Activated CD8-positive, alpha-beta memory T cell treated with anti-CD3 and anti-CD28 coated beads, Interleukin-2, amount 50 U/mL, for 1 hour (primary cell): ENCODE results near the gene GTSF1L.

ENCODE experiments used
- DNase-seq: peaks from one replicate; pipeline ENCODE4 v3.0.0-alpha.2; 2020; ENCODE audit errors: extremely low read depth

GTSF1L gene

GRCh38 chr20:43746344-43747137 is 19.7 kb upstream of the GTSF1L start:
- DNase-seq, result no peak

- DNase-seq, result no peak
These were observed 18.3 kb upstream of the GTSF1L start for GRCh38 chr20:43744966-43745730.

GRCh38 chr20:43744151-43744611 is 17.4 kb upstream of the GTSF1L start:
- no peak for DNase-seq

DNA sequence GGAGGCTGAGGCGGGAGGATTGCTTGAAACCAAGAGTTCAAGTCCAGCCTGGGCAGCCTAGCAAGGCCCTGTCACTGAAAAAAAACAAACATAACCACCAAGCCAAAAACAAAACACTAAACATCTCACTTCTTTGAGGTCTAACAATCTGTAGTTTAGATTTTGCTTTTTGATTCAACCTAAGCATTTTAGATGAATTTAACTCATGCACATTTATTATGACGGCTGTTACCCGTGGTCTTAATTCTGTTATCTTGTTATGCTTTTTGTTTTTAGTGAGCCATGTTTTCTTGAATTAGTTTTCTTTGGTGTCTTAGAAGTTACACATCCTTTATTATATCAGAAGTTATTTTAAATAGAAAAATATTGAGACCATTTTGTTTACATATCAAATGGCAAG is 13.8 kb upstream of the GTSF1L start:
- DNase-seq, result no peak

GRCh38 chr20:43739148-43739749 is 12.4 kb upstream of the GTSF1L start:
- DNase-seq, result no peak

GRCh38 chr20:43737925-43738324 is 11.1 kb upstream of the GTSF1L start:
- DNase-seq, result no peak

GRCh38 chr20:43736588-43737158 is 9.9 kb upstream of the GTSF1L start:
- DNase-seq, result no peak

DNA sequence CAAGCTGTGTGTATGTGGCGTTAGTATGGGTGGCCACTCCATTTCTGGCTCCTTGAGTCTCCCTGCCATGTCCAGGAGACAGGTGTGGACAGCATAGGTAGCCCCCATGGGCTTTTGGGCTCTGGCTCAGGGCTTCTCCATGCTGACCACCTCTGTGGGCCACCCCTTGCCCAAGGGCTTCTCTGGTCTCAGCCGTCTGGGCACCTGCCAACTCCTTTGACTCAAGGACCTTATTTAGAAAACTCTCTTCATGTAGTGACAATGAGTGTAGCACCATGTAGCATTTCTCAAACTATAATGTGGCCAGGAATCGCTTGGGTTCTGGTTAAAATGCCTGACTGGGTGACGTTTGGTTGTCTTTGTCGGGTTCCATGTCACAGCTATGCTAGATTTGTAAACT is 5.1 kb upstream of the GTSF1L start:
- DNase-seq, result no peak

- no peak for DNase-seq
These were observed 4.7 kb upstream of the GTSF1L start for GRCh38 chr20:43731469-43731868.

DNA sequence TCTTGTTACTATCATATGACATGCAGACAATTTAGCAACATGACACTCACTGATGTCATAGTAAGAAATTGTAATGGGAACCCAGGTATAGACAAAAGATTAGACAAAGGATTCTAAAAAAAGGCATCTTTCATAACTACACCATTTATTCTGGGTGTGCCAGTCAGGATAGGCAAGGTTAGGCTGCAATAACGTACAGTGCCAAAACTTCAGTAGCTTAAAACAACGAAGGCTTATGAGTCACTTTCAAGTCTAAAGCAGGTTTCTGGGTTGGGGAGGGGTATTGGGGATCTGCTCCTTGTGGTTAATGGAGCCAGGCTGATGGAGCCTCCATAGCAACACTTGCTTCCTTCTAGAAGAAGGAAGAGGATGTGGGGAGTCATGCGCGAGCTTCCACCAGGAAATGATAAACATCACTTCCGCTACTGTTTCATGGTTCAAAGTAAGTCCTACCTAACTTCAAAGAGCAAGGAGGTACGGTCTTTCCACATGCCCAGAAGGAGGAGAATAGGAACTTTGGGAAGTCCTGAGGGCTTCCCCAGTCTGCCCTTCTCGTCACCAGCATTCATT is 2.0 kb upstream of the GTSF1L start:
- DNase-seq, result no peak

DNA sequence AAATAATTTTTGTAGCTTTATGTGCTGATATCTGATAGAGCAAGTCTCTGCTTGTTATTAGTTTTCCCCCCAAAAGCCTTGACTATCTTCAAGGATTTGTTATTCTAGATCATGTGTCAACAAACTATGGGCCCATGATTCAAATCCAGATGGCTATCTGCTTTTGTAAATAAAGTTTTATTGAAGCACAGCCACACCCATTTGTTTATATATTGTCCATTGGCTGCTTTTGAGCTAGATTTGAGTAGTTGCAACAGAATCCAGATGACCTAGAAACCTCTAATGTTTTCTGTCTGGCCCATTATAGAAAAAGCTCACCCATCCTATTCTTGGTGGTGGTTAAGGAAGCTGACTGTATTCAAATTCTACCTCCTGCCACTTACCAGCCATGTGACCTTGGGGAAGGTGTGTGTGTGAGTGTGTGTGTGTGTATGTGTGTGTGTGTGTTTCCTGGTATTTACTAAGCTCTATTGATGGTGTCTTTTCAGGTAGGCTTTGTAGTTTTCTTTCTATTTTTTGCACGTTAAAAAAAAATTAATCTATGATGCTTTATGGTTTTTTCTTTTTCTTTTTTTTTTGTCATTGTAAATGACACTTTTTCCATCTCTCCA is 1.3 kb upstream of the GTSF1L start:
- DNase-seq, result peak; percentile 18

DNA sequence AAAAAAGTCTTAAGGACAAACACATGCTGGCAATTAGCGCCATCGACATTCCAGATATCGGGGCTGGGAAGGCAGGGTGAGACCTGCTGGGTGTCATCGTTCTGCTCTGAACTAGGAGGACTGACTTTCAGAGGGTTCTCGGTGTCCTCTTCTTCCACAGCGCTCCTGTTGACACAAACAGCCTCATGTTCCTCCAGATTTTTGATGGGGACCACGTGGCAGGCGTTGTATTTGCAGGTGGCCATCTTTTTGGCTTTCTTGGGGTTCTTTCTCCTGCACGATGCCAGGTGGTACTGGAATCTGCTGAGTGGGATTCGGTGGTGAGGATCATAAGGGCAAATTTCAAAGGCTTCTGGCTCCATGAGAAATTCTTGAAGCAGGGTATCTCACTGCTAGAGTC is 469 bp downstream of the GTSF1L start:
- DNase-seq, result no peak

DNA sequence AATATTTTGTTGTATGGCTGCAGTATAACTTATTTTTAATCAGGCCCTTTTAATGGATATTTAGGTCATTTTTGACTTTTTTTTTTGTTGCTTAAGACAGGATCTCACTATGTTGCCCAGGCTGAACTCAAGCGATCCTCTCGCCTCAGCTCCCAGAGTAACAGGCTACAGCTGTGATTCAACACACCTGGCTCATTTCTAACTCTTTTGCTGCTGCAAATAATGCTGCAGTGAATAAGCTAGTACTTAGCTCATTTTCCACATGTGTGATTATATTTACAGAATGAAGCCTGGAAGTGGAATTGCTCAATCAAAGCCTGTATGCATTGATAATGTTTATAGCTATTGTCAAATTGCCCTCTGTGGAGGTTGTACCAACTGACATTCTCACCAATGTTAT is 1.1 kb downstream of the GTSF1L start:
- no peak for DNase-seq

DNA sequence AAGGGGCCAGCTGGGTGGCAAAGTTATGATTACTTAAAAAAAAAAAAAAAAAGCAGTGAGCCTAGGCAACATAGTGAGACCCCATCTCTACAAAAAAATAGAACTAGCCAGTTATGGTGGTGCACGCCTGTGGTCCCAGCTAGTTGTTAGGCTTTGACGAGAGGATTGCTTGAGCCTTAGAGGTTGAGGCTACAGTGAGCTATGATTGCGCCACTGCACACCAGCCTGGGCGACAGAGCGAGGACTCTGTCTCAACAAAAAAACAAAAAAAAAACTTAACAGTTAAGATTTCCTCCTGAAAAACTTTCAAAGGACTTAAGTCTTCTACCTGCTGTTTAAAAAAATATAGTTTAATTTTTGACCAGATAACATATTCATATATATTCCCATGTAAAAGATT is 2.4 kb downstream of the GTSF1L start:
- no peak for DNase-seq

DNA sequence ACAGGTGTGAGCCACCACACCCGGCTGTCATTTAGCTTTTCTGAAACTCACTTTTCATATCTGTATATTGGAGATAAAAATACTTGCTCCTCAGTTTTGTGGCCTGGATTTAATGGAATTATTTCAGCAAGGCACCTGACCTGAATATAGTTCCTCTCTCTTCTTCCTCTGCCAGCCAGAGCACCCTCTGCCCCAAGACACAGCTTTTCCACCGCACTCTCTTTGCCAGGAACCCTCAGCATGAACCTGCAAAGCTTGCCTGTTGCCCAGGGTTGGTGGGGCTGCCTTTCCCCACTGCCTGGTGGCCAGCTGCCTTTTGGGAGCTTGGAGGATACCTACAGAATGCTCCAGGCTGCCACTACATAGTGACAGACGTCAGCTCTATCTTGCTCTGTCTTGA is 3.1 kb downstream of the GTSF1L start:
- no peak for DNase-seq

DNA sequence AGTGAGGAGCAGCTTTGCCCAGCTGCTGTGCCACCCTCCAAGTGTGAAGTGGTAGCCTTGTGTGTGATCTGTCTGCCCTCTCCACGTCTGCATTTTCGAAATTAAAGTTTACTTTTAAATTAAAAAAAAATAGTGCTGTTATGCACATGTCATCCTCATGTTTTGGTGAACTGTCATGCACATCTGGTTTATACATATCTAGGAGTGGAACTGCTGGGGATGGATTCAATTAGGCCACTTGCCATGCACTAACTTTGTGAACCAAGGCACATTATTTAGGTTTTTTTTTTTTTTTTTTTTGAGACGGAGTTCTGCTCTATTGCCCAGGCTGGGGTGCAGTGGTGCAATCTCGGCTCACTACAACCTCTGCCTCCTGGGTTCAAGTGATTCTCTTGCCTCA is 3.6 kb downstream of the GTSF1L start:
- DNase-seq, result no peak

DNA sequence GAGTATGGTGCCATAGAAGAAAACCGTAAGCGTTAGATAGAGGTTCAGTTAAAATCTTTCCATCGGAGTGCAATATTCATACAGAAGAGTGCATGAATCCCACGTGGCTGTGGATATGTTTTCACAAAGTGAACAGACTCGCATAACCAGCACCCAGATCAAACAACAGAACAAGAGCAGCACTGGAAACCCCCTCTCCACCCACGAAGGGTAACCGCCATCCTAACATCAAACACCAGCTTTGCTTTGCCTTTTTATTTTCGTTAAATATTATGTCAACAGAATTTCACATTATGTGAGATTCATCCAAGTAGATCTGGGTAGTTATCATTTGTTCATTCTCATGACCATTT is 4.7 kb downstream of the GTSF1L start:
- DNase-seq, result peak; percentile 43

GRCh38 chr20:43721429-43722152 is 5.2 kb downstream of the GTSF1L start:
- DNase-seq, result no peak

- DNase-seq, result no peak
These were observed 5.7 kb downstream of the GTSF1L start for GRCh38 chr20:43721097-43721428.

DNA sequence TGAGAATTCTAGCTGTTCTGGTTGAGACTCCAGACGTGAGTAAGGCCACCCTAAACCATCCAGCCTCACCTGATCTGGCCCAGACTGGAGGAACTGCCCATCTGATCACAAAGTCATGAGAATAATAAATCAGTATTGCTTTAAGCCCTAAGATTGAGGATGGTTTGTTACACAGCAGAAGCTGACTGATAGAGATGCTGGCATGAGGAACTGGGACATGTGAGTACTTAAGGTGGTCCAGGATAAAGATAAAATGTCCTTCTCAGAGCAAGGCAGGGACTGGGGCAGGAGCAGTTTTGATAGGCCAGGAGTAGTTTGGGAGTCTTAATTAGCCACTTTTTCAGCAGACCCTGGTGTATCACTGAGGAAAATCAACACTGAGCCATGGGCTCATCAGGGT is 6.8 kb downstream of the GTSF1L start:
- DNase-seq, result no peak

GRCh38 chr20:43717616-43717995 is 9.2 kb downstream of the GTSF1L start:
- no peak for DNase-seq
